HG02852 (cell line): ENCODE results near the gene GOLT1B.
A peak's percentile ranks its signal among the peaks of the same experiment; 100 is the strongest.

Source experiments
- ATAC-seq: cut with Tn5 transposase; IDR thresholded peaks from one replicate; pipeline ENCODE4 v1.9.1; 2021; ENCODE audit warnings: mild to moderate bottlenecking, moderate library complexity; ENCODE audit not compliant: unreplicated experiment

Gene GOLT1B

GRCh38 chr12:21521541-21521940 is 20.0 kb downstream of the GOLT1B start:
- ATAC-seq: no peak

- no peak for ATAC-seq
Measured at GRCh38 chr12:21523148-21523547, 21.6 kb downstream of the GOLT1B start.

GRCh38 chr12:21526053-21526452 is 24.5 kb downstream of the GOLT1B start, which contains the start of gene SPX:
Gene SPX (plus strand): TSS chr12:21526296. CDS start chr12:21526473, 177 bp downstream.
- no peak for ATAC-seq

GRCh38 chr12:21526721-21527345 is 25.2 kb downstream of the GOLT1B start:
- ATAC-seq: no peak

GRCh38 chr12:21527451-21528180 is 26.0 kb downstream of the GOLT1B start:
- ATAC-seq: peak; percentile 91

GRCh38 chr12:21528953-21529352 is 27.4 kb downstream of the GOLT1B start:
- no peak for ATAC-seq

- ATAC-seq: no peak
Measured at GRCh38 chr12:21529456-21529855, 27.9 kb downstream of the GOLT1B start.

GRCh38 chr12:21538061-21538653 is 36.6 kb downstream of the GOLT1B start:
- no peak for ATAC-seq

GRCh38 chr12:21539797-21540196 is 38.2 kb downstream of the GOLT1B start:
- ATAC-seq: peak; percentile 47

- no peak for ATAC-seq
Measured at GRCh38 chr12:21541773-21542172, 40.2 kb downstream of the GOLT1B start.

- ATAC-seq: no peak
Measured at GRCh38 chr12:21542403-21542802, 40.8 kb downstream of the GOLT1B start.

- no peak for ATAC-seq
Measured at GRCh38 chr12:21543151-21543550, 41.6 kb downstream of the GOLT1B start.

GRCh38 chr12:21545557-21545956 is 44.0 kb downstream of the GOLT1B start:
- ATAC-seq: no peak

GRCh38 chr12:21546716-21547115 is 45.1 kb downstream of the GOLT1B start:
- no peak for ATAC-seq

GRCh38 chr12:21547437-21547836 is 45.8 kb downstream of the GOLT1B start:
- ATAC-seq: no peak

GRCh38 chr12:21551841-21552465 is 50.4 kb downstream of the GOLT1B start:
- ATAC-seq: no peak

- ATAC-seq: no peak
Measured at GRCh38 chr12:21552635-21553328, 51.2 kb downstream of the GOLT1B start.

GRCh38 chr12:21553329-21553675 is 51.7 kb downstream of the GOLT1B start:
- no peak for ATAC-seq

- ATAC-seq: no peak
Measured at GRCh38 chr12:21558100-21558679, 56.6 kb downstream of the GOLT1B start.

GRCh38 chr12:21559855-21560569 is 58.4 kb downstream of the GOLT1B start:
- no peak for ATAC-seq
